ENCODE data around the gene ERC2. TPM values are rescaled to one million over a fixed set of nuclear protein-coding genes. Genes with fewer than 3 reads are reported as not detected.

Gene ERC2
- polyA plus RNA-seq, 1 experiment = 0.07 TPM

DNA sequence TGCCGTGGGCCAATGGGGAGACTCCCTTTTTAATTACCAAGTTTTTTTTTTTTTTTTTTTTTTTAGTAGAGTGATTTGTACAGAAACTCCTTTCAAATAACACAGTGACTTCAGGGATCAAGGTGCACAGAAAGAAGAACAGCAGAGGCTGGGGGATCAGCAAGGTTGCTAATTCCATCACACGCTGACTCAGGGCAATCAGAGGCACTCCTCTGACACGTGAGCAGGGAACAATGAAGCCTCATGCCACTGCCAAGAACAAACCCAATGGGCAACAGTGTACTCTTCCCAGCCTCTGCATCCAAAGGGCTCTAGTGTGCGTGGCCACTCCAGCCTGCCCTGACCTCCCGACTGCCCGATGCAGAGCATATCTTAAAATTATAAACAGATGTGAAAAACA is 794.5 kb downstream of the ERC2 start:
- CTCF ChIA-PET = no interaction called here
- Histone ChIP-seq H3K4me3 (ENCODE audit: low read depth, low read length) (no peak overlapping the region), H3K36me3 (ENCODE audit: control insufficient read depth, insufficient read depth, low read length) (no peaks in the 10 kb centered on the region), H3K27me3 (ENCODE audit: control insufficient read depth, insufficient read depth, low read length) (no peaks in the 10 kb centered on the region)
- POLR2A ChIA-PET = interaction anchor here (0.7 kb wide), 1 partner anchor 438 kb away, joined by 19 read pairs; no protein-coding TSS in a partner anchor
- no peak for DNase-seq (ENCODE audit: low read depth)
- TF ChIP-seq, protein P1, sequence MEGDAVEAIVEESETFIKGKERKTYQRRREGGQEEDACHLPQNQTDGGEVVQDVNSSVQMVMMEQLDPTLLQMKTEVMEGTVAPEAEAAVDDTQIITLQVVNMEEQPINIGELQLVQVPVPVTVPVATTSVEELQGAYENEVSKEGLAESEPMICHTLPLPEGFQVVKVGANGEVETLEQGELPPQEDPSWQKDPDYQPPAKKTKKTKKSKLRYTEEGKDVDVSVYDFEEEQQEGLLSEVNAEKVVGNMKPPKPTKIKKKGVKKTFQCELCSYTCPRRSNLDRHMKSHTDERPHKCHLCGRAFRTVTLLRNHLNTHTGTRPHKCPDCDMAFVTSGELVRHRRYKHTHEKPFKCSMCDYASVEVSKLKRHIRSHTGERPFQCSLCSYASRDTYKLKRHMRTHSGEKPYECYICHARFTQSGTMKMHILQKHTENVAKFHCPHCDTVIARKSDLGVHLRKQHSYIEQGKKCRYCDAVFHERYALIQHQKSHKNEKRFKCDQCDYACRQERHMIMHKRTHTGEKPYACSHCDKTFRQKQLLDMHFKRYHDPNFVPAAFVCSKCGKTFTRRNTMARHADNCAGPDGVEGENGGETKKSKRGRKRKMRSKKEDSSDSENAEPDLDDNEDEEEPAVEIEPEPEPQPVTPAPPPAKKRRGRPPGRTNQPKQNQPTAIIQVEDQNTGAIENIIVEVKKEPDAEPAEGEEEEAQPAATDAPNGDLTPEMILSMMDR (IDR thresholded peaks at IDR 0.05; ENCODE audit: insufficient read depth, low read depth, low read length) = no peak

DNA sequence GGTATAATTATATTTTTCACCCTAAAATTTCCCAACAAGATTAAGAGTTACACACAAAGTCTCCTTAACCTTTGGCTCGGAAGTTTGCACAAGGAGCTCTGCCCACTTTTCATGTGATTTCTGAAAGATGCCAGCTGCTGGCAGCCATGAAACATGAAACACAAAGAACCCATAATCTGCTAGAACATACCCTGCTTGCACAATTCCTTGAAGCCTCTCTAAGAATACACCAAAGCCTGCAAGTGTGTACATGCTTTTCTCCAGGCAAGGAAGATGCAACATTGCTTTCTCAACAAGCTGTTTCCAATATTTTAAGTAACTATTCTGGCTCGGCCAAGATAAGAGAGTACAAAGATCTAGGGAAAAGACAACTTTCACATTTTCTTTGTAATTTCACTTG is 799.1 kb downstream of the ERC2 start:
- TF ChIP-seq, protein P1 (IDR thresholded peaks at IDR 0.05; ENCODE audit: insufficient read depth, low read depth, low read length) = no peak
- Histone ChIP-seq H3K27me3 (ENCODE audit: control insufficient read depth, insufficient read depth, low read length) (no peaks in the 10 kb centered on the region), H3K36me3 (ENCODE audit: control insufficient read depth, insufficient read depth, low read length) (no peaks in the 10 kb centered on the region), H3K4me3 (ENCODE audit: low read depth, low read length) (no peak overlapping the region)
- DNase-seq (ENCODE audit: low read depth) = no peak
- CTCF ChIA-PET = interaction anchor here (1.3 kb wide), 1 partner anchor 13 kb away, joined by 3 read pairs; no protein-coding TSS in a partner anchor
- POLR2A ChIA-PET = no interaction called here

DNA sequence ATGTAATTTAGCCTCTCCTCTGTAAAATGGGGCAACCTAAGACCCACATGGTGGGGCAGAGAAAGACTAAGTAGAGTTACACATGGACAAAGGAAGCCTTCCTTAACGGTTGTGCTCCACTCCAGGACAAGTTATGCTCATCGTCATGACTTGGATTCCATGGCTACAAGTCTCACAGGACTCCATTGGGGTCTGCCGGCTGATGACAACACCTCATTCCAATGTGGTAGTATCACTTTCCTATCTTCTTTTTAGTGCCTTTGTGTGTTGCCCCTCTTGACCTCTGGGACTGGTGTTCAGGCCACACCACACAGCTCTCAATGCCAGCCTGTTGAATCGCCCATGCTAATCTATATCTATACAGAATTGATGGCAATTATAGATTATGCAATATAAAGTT is 799.9 kb downstream of the ERC2 start:
- no peak for DNase-seq (ENCODE audit: low read depth)
- TF ChIP-seq, protein P1 (IDR thresholded peaks at IDR 0.05; ENCODE audit: insufficient read depth, low read depth, low read length) = no peak
- CTCF ChIA-PET = no interaction called here
- Histone ChIP-seq H3K36me3 (ENCODE audit: control insufficient read depth, insufficient read depth, low read length) (no peaks in the 10 kb centered on the region), H3K4me3 (ENCODE audit: low read depth, low read length) (no peak overlapping the region), H3K27me3 (ENCODE audit: control insufficient read depth, insufficient read depth, low read length) (no peaks in the 10 kb centered on the region)
- POLR2A ChIA-PET = no interaction called here

DNA sequence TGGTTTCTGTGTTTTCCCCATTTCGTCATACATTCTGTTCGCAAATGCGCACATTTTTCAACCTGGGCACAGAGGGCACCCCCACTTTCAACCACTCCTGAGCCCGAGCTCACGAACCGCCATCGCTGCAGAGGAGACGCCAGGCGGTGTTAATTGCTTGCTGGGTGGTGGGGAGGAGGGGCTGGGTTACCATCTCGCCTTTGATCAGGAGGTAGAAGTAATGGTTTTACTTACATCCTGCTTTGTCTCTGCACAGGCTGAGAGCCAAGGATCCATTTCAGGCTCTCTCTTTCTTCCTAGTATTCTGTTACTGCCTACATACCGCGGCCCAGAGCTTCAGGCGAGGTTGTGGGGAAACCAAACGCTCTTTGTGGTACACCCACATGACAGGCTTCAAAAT is 803.9 kb downstream of the ERC2 start:
- H3K4me3 ChIP-seq (ENCODE audit: low read depth, low read length) = no peak overlapping the region
- H3K36me3 ChIP-seq (ENCODE audit: control insufficient read depth, insufficient read depth, low read length) = no peaks in the 10 kb centered on the region
- CTCF ChIA-PET = interaction anchor here (1.2 to 1.4 kb wide), 2 partner anchors 9 to 28 kb away, joined by 3 to 6 read pairs; no protein-coding TSS in a partner anchor
- TF ChIP-seq, protein P1 (IDR thresholded peaks at IDR 0.05; ENCODE audit: insufficient read depth, low read depth, low read length) = no peak
- no peak for DNase-seq (ENCODE audit: low read depth)
- H3K27me3 ChIP-seq (ENCODE audit: control insufficient read depth, insufficient read depth, low read length) = no peaks in the 10 kb centered on the region
- POLR2A ChIA-PET = no interaction called here

DNA sequence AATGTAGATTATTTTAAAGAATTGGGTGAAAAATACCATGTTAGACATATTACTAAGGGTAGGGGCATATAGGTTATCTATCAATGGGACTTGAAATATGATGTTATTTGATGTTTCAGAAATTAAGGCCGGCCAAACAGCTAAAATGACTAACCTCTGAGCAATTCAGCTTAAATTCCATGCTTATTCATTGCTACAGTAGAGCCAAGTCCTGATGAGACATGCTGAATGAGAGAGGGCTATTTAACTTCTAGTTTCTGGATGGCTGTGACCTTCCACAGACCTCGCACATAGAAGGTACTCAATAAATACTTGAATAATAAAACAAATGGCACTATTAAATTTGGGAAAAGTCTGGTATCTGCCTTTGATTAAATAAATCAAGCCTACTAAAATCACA is 805.6 kb downstream of the ERC2 start:
- ChIA-PET CTCF (interaction anchor here (0.8 to 1.6 kb wide), 2 partner anchors 9 to 25 kb away, joined by 3 to 4 read pairs; no protein-coding TSS in a partner anchor), POLR2A (no interaction called here)
- Histone ChIP-seq H3K36me3 (ENCODE audit: control insufficient read depth, insufficient read depth, low read length) (no peaks in the 10 kb centered on the region), H3K4me3 (ENCODE audit: low read depth, low read length) (no peak overlapping the region), H3K27me3 (ENCODE audit: control insufficient read depth, insufficient read depth, low read length) (no peaks in the 10 kb centered on the region)
- DNase-seq (ENCODE audit: low read depth) = peak; percentile 32
- TF ChIP-seq, protein P1 (IDR thresholded peaks at IDR 0.05; ENCODE audit: insufficient read depth, low read depth, low read length) = no peak
